WTC11 (cell line): Measurements from ENCODE around the gene ZNF775.

Experiments
- CTCF ChIP-seq: fragments of 200-600 bp; IDR thresholded peaks from 2 replicates; pipeline ENCODE4 v1.8.0; 2022; ENCODE audit warnings: antibody characterized with exemption
- RELA ChIP-seq: sonication (generic); formaldehyde crosslinking; IDR thresholded peaks from 2 replicates; pipeline ENCODE4 v1.8.1; 2022; ENCODE audit warnings: missing genetic modification reagents, mild to moderate bottlenecking, borderline replicate concordance
- TEAD1 ChIP-seq: sonication (generic); formaldehyde crosslinking; IDR thresholded peaks from 2 replicates; pipeline ENCODE4 v1.8.0; 2022; ENCODE audit warnings: mild to moderate bottlenecking, missing genetic modification reagents

DNA sequence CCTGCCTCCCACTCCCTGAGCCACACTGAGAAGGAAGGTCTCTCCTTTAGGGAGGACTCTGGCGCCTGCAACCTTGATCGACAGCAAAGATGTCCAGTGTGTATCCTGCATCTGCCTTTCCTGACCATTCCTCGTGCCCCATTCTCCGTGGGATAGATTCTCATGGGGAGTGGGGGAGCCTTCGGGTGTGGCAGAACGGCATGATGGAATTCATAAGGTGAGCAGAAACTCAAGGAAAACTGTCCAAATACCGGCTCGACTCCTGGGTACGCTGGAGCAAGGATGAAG, 37.1 kb upstream of the ZNF775 start:
- TF ChIP-seq RELA (CRISPR knock-in tag): no peak
- no peak for TF ChIP-seq TEAD1
- TF ChIP-seq CTCF: no peak
